Chondrocyte (in vitro differentiated cells): ENCODE measurements around the gene SIL1. TPM values are rescaled to one million over a fixed set of nuclear protein-coding genes. Genes with fewer than 3 reads are reported as not detected.

Source experiments
- DNase-seq: peaks from one replicate; pipeline ENCODE4 v3.0.0; 2021; ENCODE audit warnings: mixed read lengths, low spot score
- H3K27ac Mint-ChIP-seq: one replicate; pipeline ENCODE4 v1.8.0; 2021; ENCODE audit warnings: mild to moderate bottlenecking, moderate library complexity, mixed read lengths; ENCODE audit not compliant: unreplicated experiment
- H3K27me3 Mint-ChIP-seq: 2 replicates; pipeline ENCODE4 v1.8.0; 2021; ENCODE audit warnings: low read depth, mixed read lengths
- H3K36me3 Mint-ChIP-seq: 2 replicates; pipeline ENCODE4 v1.8.0; 2021; ENCODE audit warnings: low read depth, mixed read lengths
- H3K4me1 Mint-ChIP-seq: 2 replicates; pipeline ENCODE4 v1.8.0; 2021; ENCODE audit warnings: low read depth, mild to moderate bottlenecking, mixed read lengths
- H3K4me3 Mint-ChIP-seq: one replicate; pipeline ENCODE4 v1.8.0; 2021; ENCODE audit warnings: mild to moderate bottlenecking, moderate library complexity, mixed read lengths; ENCODE audit not compliant: unreplicated experiment
- H3K9me3 Mint-ChIP-seq: 2 replicates; pipeline ENCODE4 v1.8.0; 2021; ENCODE audit warnings: low read depth, mixed read lengths
- CTCF ChIP-seq: fragments of 200-600 bp; sonication (generic); IDR thresholded peaks from 2 replicates; pipeline ENCODE4 v1.5.0; 2021; ENCODE audit warnings: antibody characterized with exemption, mild to moderate bottlenecking, moderate library complexity
- total RNA-seq: library from RNA; stranded (reverse); gene quantifications from 3 replicates; pipeline ENCODE4 v1.2.1, GENCODE V29; 2021

The SIL1 gene
- total RNA-seq, 1 donor from 2014 or later: 71.1 TPM

- no peak overlapping the region for H3K4me3 Mint-ChIP-seq
- no peaks in the 10 kb centered on the region for H3K36me3 Mint-ChIP-seq
- H3K9me3 Mint-ChIP-seq: no peaks in the 10 kb centered on the region
- DNase-seq: no peak
- H3K27ac Mint-ChIP-seq: peak overlapping the region; percentile 70
- TF ChIP-seq CTCF: no peak
- H3K4me1 Mint-ChIP-seq: peaks cover 70% of the 10 kb centered on the region
- H3K27me3 Mint-ChIP-seq: no peaks in the 10 kb centered on the region
Observed at GRCh38 chr5:139146809-139147482, 51.2 kb downstream of the SIL1 start.

DNA sequence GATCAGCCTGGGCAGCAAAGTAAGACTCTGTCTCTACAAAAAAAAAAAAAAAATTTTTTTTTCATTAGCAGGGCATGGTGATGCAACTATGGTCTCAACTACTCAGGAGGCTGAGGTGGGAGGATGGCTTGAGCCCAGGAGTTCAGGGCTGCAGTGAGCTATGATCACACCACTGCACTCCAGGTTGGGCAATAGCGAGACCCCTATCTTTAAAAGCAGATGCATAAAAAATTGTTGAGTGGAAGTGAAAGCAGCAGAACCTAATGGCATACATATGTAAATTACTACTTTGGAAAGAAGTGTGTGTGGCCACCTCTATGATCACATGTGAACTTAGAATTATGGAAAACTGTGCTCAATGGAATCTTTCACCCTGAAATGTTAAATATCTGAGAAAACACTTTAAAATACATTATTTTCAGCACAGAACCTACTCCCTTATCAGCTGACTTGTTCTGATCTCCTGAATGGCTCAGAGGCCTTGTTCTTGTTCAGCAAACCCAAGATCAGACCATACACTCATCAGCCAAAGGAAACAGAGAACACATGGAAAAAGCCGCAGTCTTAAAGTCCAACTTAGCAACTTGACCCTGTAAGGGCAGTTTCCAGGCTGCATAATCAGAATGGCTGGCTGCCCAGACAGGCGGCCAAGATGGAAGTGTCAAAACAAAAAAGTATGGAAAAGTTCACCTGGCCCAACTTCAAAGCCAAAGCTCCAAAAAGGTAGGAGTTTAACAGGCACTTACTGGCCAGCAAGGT, 56.5 kb downstream of the SIL1 start:
- DNase-seq: no peak
- no peaks in the 10 kb centered on the region for H3K9me3 Mint-ChIP-seq

GRCh38 chr5:139140591-139141071, 57.5 kb downstream of the SIL1 start:
- H3K27ac Mint-ChIP-seq: peak overlapping the region; percentile 85
- no peaks in the 10 kb centered on the region for H3K27me3 Mint-ChIP-seq
- TF ChIP-seq CTCF: no peak
- no peaks in the 10 kb centered on the region for H3K9me3 Mint-ChIP-seq
- DNase-seq: no peak
- H3K36me3 Mint-ChIP-seq: no peaks in the 10 kb centered on the region
- H3K4me1 Mint-ChIP-seq: peaks cover 57% of the 10 kb centered on the region
- no peak overlapping the region for H3K4me3 Mint-ChIP-seq

More for the DNA sequence above, 56.5 kb downstream of the SIL1 start:
- Mint-ChIP-seq H3K27me3 (no peaks in the 10 kb centered on the region), H3K27ac (peak overlapping the region; percentile 78), H3K4me3 (no peak overlapping the region), H3K36me3 (no peaks in the 10 kb centered on the region), H3K4me1 (peaks cover 58% of the 10 kb centered on the region)
- no peak for TF ChIP-seq CTCF

DNA sequence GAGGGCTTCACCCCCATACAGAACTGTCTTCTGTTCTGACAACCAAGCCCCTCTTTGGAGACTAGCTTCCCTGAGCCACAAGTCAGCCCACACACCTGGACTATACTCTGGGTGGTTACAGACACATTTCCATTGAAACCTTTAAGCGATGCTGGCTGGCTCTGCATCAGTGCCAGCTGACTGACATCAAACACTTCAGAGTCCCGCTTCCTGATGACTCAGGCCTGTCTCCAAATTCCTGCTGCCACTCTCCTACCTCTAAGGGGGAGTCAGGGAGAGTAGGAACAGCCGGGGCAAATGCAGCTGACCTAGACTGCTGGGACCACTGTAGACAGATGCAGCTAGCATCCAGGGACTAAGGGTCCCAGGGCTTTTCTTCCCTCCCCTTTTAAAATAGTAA, 59.4 kb downstream of the SIL1 start:
- Mint-ChIP-seq H3K9me3 (no peaks in the 10 kb centered on the region), H3K4me3 (no peak overlapping the region), H3K4me1 (peaks cover 45% of the 10 kb centered on the region), H3K27ac (peak overlapping the region; percentile 70), H3K27me3 (no peaks in the 10 kb centered on the region), H3K36me3 (no peaks in the 10 kb centered on the region)
- no peak for DNase-seq
- TF ChIP-seq CTCF: no peak

GRCh38 chr5:139138109-139138508, 60.1 kb downstream of the SIL1 start:
- Mint-ChIP-seq H3K27ac (no peak overlapping the region), H3K4me1 (peaks cover 52% of the 10 kb centered on the region), H3K9me3 (no peaks in the 10 kb centered on the region), H3K36me3 (no peaks in the 10 kb centered on the region), H3K4me3 (no peak overlapping the region), H3K27me3 (no peaks in the 10 kb centered on the region)
- TF ChIP-seq CTCF: no peak
- DNase-seq: no peak
